HG03469 (cell line): ENCODE results near the gene KRTAP10-8.
"Not testable (repeated sequence)": the region's sequence is repeated elsewhere in the genome, so short reads cannot be mapped to it uniquely, and the experiment has no call there.

ENCODE experiments used
- ATAC-seq: cut with Tn5 transposase; IDR thresholded peaks from one replicate; pipeline ENCODE4 v1.9.1; 2021; ENCODE audit warnings: mild to moderate bottlenecking, moderate library complexity, moderate number of reproducible peaks; ENCODE audit not compliant: unreplicated experiment

Gene KRTAP10-8

GRCh38 chr21:44612029-44612486 is at the start of gene KRTAP10-8:
Gene KRTAP10-8, plus strand, starts transcription at chr21:44612079. Its CDS starts 22 bp downstream, at chr21:44612101.
- no peak for ATAC-seq

- ATAC-seq = no peak
Measured at GRCh38 chr21:44564099-44564498, 47.8 kb upstream of the KRTAP10-8 start.

GRCh38 chr21:44564886-44565598 is 46.8 kb upstream of the KRTAP10-8 start:
- no peak for ATAC-seq

- ATAC-seq = no peak
Measured at GRCh38 chr21:44566403-44566802, 45.5 kb upstream of the KRTAP10-8 start.

- ATAC-seq = no peak
Measured at GRCh38 chr21:44567481-44568171, 44.3 kb upstream of the KRTAP10-8 start.

- ATAC-seq = no peak
Measured at GRCh38 chr21:44568261-44568660, 43.6 kb upstream of the KRTAP10-8 start.

- no peak for ATAC-seq
Measured at GRCh38 chr21:44568667-44569556, 43.0 kb upstream of the KRTAP10-8 start.

- ATAC-seq = no peak
Measured at GRCh38 chr21:44569861-44570517, 41.9 kb upstream of the KRTAP10-8 start.

- no peak for ATAC-seq
Measured at GRCh38 chr21:44571296-44571695, 40.6 kb upstream of the KRTAP10-8 start.

- ATAC-seq = no peak
Measured at GRCh38 chr21:44571844-44572782, 39.8 kb upstream of the KRTAP10-8 start.

GRCh38 chr21:44572959-44573583 is 38.8 kb upstream of the KRTAP10-8 start:
- no peak for ATAC-seq

GRCh38 chr21:44573630-44574456 is 38.0 kb upstream of the KRTAP10-8 start, which contains the start of gene KRTAP10-4:
Gene KRTAP10-4, plus strand, starts transcription at chr21:44573729. Its CDS starts 30 bp downstream, at chr21:44573759.
- not testable (repeated sequence) for ATAC-seq

GRCh38 chr21:44574457-44575306 is 37.2 kb upstream of the KRTAP10-8 start:
- no peak for ATAC-seq

- ATAC-seq = no peak
Measured at GRCh38 chr21:44575307-44576024, 36.4 kb upstream of the KRTAP10-8 start.

GRCh38 chr21:44576025-44576420 is 35.9 kb upstream of the KRTAP10-8 start:
- ATAC-seq = no peak

GRCh38 chr21:44578371-44579055 is 33.4 kb upstream of the KRTAP10-8 start:
- no peak for ATAC-seq
